HEK293 (cell line): ENCODE data around the gene OR56B1.

ENCODE experiments used
- CTCF ChIA-PET: fragments of 350-600 bp; formaldehyde crosslinking; extraction: SDS; loops from one replicate; lab custom pipeline; 2021; ENCODE audit warnings: antibody characterized with exemption; lab: Yijun Ruan, JAX
- POLR2A ChIA-PET: fragments of 300-600 bp; formaldehyde crosslinking; extraction: SDS; loops from one replicate; lab custom pipeline; 2020; ENCODE audit warnings: antibody characterized with exemption, inconsistent platforms; lab: Yijun Ruan, JAX
- H3K27ac ChIP-seq: fragments of 200-500 bp; sonication (Bioruptor generic); 2 replicates; pipeline ENCODE4 v1.5.1; 2014; ENCODE audit warnings: low read depth, low read length, control low read depth, inconsistent platforms; ENCODE audit errors: extremely low read depth
- H3K36me3 ChIP-seq, 2 experiments: fragments of 200-500 bp in 1 of 2; sonication (Bioruptor generic) in 1 of 2; 1 replicate in 1 of 2; 2 replicates in 1 of 2; pipeline ENCODE4 v1.5.1; 2014 to 2017; ENCODE audit warnings: inconsistent platforms in 2 of 2, low read length in 2 of 2; ENCODE audit not compliant: control insufficient read depth in 2 of 2, insufficient read depth in 1 of 2
- H3K4me1 ChIP-seq: fragments of 200-500 bp; sonication (Bioruptor generic); 2 replicates; pipeline ENCODE4 v1.5.1; 2014; ENCODE audit warnings: mild to moderate bottlenecking, low read length, inconsistent platforms; ENCODE audit not compliant: control insufficient read depth, insufficient read depth
- H3K4me3 ChIP-seq: 2 replicates; pipeline ENCODE4 v1.5.1; 2011; ENCODE audit warnings: low read depth, mild to moderate bottlenecking, control low read depth, low read length, moderate library complexity
- H3K9me3 ChIP-seq: fragments of 200-500 bp; sonication (Bioruptor generic); 2 replicates; pipeline ENCODE4 v1.5.1; 2014; ENCODE audit warnings: low read depth, low read length, inconsistent platforms; ENCODE audit not compliant: control insufficient read depth, insufficient read depth
- GFI1B ChIP-seq: fragments of 450-650 bp; formaldehyde crosslinking; IDR thresholded peaks from 2 replicates; pipeline ENCODE4 v1.5.1; 2016; ENCODE audit warnings: missing biosample characterization, missing genetic modification characterization
- HOXC10 ChIP-seq: sonication (generic); formaldehyde crosslinking; IDR thresholded peaks from 2 replicates; pipeline ENCODE4 v1.8.1; 2023; ENCODE audit warnings: mild to moderate bottlenecking, missing genetic modification reagents
- PRDM1 ChIP-seq: fragments of 450-650 bp; formaldehyde crosslinking; IDR thresholded peaks from 2 replicates; pipeline ENCODE4; 2016; ENCODE audit warnings: missing biosample characterization, missing genetic modification characterization
- SP2 ChIP-seq: fragments of 450-650 bp; formaldehyde crosslinking; IDR thresholded peaks from 2 replicates; pipeline ENCODE4 v1.5.1; 2016; ENCODE audit warnings: missing biosample characterization, missing genetic modification characterization
- SP3 ChIP-seq: fragments of 450-650 bp; formaldehyde crosslinking; IDR thresholded peaks from 2 replicates; pipeline ENCODE4 v1.5.1; 2016; ENCODE audit warnings: missing biosample characterization, missing genetic modification characterization
- YY1 ChIP-seq: fragments of 450-650 bp; formaldehyde crosslinking; IDR thresholded peaks from 2 replicates; pipeline ENCODE4 v1.5.1; 2018; ENCODE audit warnings: missing biosample characterization, missing genetic modification characterization
- ZBTB17 ChIP-seq: fragments of 450-650 bp; formaldehyde crosslinking; IDR thresholded peaks from 2 replicates; pipeline ENCODE4 v1.5.1; 2016; ENCODE audit warnings: missing biosample characterization, missing genetic modification characterization
- ZFP37 ChIP-seq: fragments of 450-650 bp; formaldehyde crosslinking; IDR thresholded peaks from 2 replicates; pipeline ENCODE4 v1.5.1; 2016; ENCODE audit warnings: missing biosample characterization, missing genetic modification characterization
- ZNF146 ChIP-seq: fragments of 450-650 bp; formaldehyde crosslinking; IDR thresholded peaks from 2 replicates; pipeline ENCODE4 v1.5.1; 2016; ENCODE audit warnings: missing biosample characterization, missing genetic modification characterization
- ZNF16 ChIP-seq: fragments of 450-650 bp; formaldehyde crosslinking; IDR thresholded peaks from 2 replicates; pipeline ENCODE4 v1.5.1; 2016; ENCODE audit warnings: low read depth, missing biosample characterization, missing genetic modification characterization
- ZNF211 ChIP-seq: fragments of 450-650 bp; formaldehyde crosslinking; IDR thresholded peaks from 2 replicates; pipeline ENCODE4 v1.5.1; 2016; ENCODE audit warnings: low read depth, missing biosample characterization, missing genetic modification characterization
- ZNF266 ChIP-seq: fragments of 450-650 bp; formaldehyde crosslinking; IDR thresholded peaks from 2 replicates; pipeline ENCODE4 v1.5.1; 2016; ENCODE audit warnings: missing biosample characterization, missing genetic modification characterization, low read depth
- ZNF274 ChIP-seq, 2 experiments: fragments of 200-500 bp in 1 of 2; fragments of 450-650 bp in 1 of 2; sonication (Bioruptor generic) in 1 of 2; formaldehyde crosslinking in 1 of 2; IDR thresholded peaks; 2 replicates each; pipeline versions ENCODE4 v1.5.1 to v1.6.1; 2014 to 2016; ENCODE audit warnings: borderline replicate concordance in 1 of 2, inconsistent platforms in 1 of 2, low read length in 1 of 2, missing biosample characterization in 1 of 2, missing genetic modification characterization in 1 of 2
- ZNF341 ChIP-seq: fragments of 450-650 bp; formaldehyde crosslinking; IDR thresholded peaks from 2 replicates; pipeline ENCODE4; 2016; ENCODE audit warnings: low read depth, missing biosample characterization, missing genetic modification characterization
- ZNF37A ChIP-seq: fragments of 450-650 bp; IDR thresholded peaks from 2 replicates; pipeline ENCODE4 v1.5.1; 2018; ENCODE audit warnings: missing biosample characterization, missing genetic modification characterization
- ZNF391 ChIP-seq: fragments of 450-650 bp; formaldehyde crosslinking; IDR thresholded peaks from 2 replicates; pipeline ENCODE4 v1.5.1; 2016; ENCODE audit warnings: low read depth, missing biosample characterization, missing genetic modification characterization, borderline replicate concordance
- ZNF416 ChIP-seq: fragments of 450-650 bp; formaldehyde crosslinking; IDR thresholded peaks from 2 replicates; pipeline ENCODE4 v1.5.1; 2016; ENCODE audit warnings: missing biosample characterization, missing genetic modification characterization
- ZNF521 ChIP-seq: fragments of 450-650 bp; formaldehyde crosslinking; IDR thresholded peaks from 2 replicates; pipeline ENCODE4 v1.5.1; 2017; ENCODE audit warnings: missing biosample characterization, mild to moderate bottlenecking, missing genetic modification characterization
- ZNF544 ChIP-seq: fragments of 450-650 bp; formaldehyde crosslinking; IDR thresholded peaks from 2 replicates; pipeline ENCODE4 v1.5.0; 2017; ENCODE audit warnings: missing biosample characterization, missing genetic modification characterization
- ZNF561 ChIP-seq: fragments of 450-650 bp; IDR thresholded peaks from 2 replicates; pipeline ENCODE4 v1.5.1; 2018; ENCODE audit warnings: missing biosample characterization, missing genetic modification characterization, borderline replicate concordance
- ZNF571 ChIP-seq: fragments of 450-650 bp; formaldehyde crosslinking; IDR thresholded peaks from 2 replicates; pipeline ENCODE4 v1.5.0; 2017; ENCODE audit warnings: missing biosample characterization, missing genetic modification characterization
- ZNF623 ChIP-seq: fragments of 450-650 bp; formaldehyde crosslinking; IDR thresholded peaks from 2 replicates; pipeline ENCODE4 v1.5.1; 2016; ENCODE audit warnings: missing biosample characterization, missing genetic modification characterization
- ZNF629 ChIP-seq: fragments of 450-650 bp; formaldehyde crosslinking; IDR thresholded peaks from 2 replicates; pipeline ENCODE4 v1.5.1; 2017; ENCODE audit warnings: missing biosample characterization, missing genetic modification characterization
- ZNF664 ChIP-seq: fragments of 450-650 bp; formaldehyde crosslinking; IDR thresholded peaks from 2 replicates; pipeline ENCODE4 v1.5.1; 2016; ENCODE audit warnings: missing biosample characterization, missing genetic modification characterization
- ZNF768 ChIP-seq: fragments of 450-650 bp; formaldehyde crosslinking; IDR thresholded peaks from 2 replicates; pipeline ENCODE4 v1.5.1; 2018; ENCODE audit warnings: missing biosample characterization, mild to moderate bottlenecking, missing genetic modification characterization
- ZNF776 ChIP-seq: fragments of 450-650 bp; formaldehyde crosslinking; IDR thresholded peaks from 2 replicates; pipeline ENCODE4 v1.5.0; 2017; ENCODE audit warnings: missing biosample characterization, missing genetic modification characterization, borderline replicate concordance
- ZNF777 ChIP-seq: fragments of 450-650 bp; formaldehyde crosslinking; IDR thresholded peaks from 2 replicates; pipeline ENCODE4 v1.5.1; 2017; ENCODE audit warnings: missing biosample characterization, missing genetic modification characterization, borderline replicate concordance
- ZNF830 ChIP-seq: fragments of 450-650 bp; IDR thresholded peaks from 2 replicates; pipeline ENCODE4 v1.5.0; 2018; ENCODE audit warnings: missing biosample characterization, missing genetic modification characterization, low read depth, mild to moderate bottlenecking, moderate library complexity
- TF ChIP-seq, protein P1 (sequence below): fragments of 450-650 bp; formaldehyde crosslinking; IDR thresholded peaks from 2 replicates; pipeline ENCODE4 v1.5.1; 2016; ENCODE audit warnings: missing biosample characterization, missing genetic modification characterization, low read depth
- TF ChIP-seq, protein P2 (sequence below): fragments of 450-650 bp; formaldehyde crosslinking; IDR thresholded peaks from 2 replicates; pipeline ENCODE4 v1.5.1; 2017; ENCODE audit warnings: missing biosample characterization, missing genetic modification characterization
- TF ChIP-seq, protein P3 (sequence below): fragments of 450-650 bp; formaldehyde crosslinking; IDR thresholded peaks from 2 replicates; pipeline ENCODE4 v1.5.1; 2016; ENCODE audit warnings: missing biosample characterization, missing genetic modification characterization

OR56B1 gene

DNA sequence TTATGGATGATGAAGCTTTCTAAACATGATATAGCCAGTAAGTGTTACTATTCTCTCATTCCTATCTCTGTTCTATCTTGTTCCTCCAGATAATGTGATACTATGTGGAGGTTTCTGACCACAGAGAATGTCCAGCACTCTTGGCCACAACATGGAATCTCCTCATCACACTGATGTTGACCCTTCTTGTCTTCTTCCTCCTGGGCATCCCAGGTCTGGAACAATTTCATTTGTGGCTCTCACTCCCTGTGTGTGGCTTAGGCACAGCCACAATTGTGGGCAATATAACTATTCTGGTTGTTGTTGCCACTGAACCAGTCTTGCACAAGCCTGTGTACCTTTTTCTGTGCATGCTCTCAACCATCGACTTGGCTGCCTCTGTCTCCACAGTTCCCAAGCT is 9.9 kb upstream of the OR56B1 start:
- CTCF ChIA-PET: no interaction called here
- Histone ChIP-seq H3K27ac (no peak overlapping the region), H3K4me3 (no peak overlapping the region), H3K9me3 (no peaks in the 10 kb centered on the region), H3K4me1 (no peaks in the 10 kb centered on the region), H3K36me3 (no peaks in the 10 kb centered on the region)
- POLR2A ChIA-PET: no interaction called here
- TF ChIP-seq ZFP37 (tag by site-specific recombination): no peak
- TF ChIP-seq, protein P1, sequence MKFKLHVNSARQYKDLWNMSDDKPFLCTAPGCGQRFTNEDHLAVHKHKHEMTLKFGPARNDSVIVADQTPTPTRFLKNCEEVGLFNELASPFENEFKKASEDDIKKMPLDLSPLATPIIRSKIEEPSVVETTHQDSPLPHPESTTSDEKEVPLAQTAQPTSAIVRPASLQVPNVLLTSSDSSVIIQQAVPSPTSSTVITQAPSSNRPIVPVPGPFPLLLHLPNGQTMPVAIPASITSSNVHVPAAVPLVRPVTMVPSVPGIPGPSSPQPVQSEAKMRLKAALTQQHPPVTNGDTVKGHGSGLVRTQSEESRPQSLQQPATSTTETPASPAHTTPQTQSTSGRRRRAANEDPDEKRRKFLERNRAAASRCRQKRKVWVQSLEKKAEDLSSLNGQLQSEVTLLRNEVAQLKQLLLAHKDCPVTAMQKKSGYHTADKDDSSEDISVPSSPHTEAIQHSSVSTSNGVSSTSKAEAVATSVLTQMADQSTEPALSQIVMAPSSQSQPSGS (tag by site-specific recombination): no peak
- no peak for TF ChIP-seq ZNF391 (tag by site-specific recombination)
- no peak for TF ChIP-seq ZNF830
- TF ChIP-seq GFI1B (tag by site-specific recombination): no peak
- TF ChIP-seq ZNF664 (tag by site-specific recombination): no peak
- no peak for TF ChIP-seq ZNF341 (tag by site-specific recombination)
- no peak for TF ChIP-seq ZNF776
- TF ChIP-seq ZNF768 (tag by site-specific recombination): no peak
- TF ChIP-seq ZNF37A (tag by site-specific recombination): no peak
- TF ChIP-seq ZBTB17 (tag by site-specific recombination): no peak
- TF ChIP-seq PRDM1 (tag by site-specific recombination): no peak
- no peak for TF ChIP-seq ZNF629 (tag by site-specific recombination)
- no peak for TF ChIP-seq ZNF777 (tag by site-specific recombination)
- TF ChIP-seq, protein P2, sequence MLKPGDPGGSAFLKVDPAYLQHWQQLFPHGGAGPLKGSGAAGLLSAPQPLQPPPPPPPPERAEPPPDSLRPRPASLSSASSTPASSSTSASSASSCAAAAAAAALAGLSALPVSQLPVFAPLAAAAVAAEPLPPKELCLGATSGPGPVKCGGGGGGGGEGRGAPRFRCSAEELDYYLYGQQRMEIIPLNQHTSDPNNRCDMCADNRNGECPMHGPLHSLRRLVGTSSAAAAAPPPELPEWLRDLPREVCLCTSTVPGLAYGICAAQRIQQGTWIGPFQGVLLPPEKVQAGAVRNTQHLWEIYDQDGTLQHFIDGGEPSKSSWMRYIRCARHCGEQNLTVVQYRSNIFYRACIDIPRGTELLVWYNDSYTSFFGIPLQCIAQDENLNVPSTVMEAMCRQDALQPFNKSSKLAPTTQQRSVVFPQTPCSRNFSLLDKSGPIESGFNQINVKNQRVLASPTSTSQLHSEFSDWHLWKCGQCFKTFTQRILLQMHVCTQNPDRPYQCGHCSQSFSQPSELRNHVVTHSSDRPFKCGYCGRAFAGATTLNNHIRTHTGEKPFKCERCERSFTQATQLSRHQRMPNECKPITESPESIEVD: no peak
- no peak for TF ChIP-seq SP2 (tag by site-specific recombination)
- TF ChIP-seq HOXC10: no peak
- TF ChIP-seq YY1 (tag by site-specific recombination): no peak

DNA sequence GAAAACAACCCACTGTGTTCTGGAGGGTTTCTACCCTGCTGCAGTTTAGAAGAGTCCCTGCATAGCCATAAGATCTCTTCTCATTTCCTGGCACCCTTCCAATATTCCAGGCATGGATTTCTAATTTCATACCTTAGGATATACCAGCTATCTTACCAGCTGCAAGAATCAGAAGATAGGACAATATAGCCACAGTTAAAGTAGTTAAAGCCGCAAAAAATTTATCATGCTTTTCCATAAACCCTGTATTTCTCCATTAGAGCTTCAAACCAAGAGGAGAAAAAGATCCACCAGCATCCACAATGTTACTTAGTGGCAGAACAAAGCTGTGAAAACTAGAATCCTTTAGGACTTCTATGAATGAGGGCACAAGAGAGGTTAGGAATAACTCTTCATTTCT is 8.6 kb upstream of the OR56B1 start:
- no peak overlapping the region for H3K4me3 ChIP-seq
- no peaks in the 10 kb centered on the region for H3K9me3 ChIP-seq
- no peak overlapping the region for H3K27ac ChIP-seq
- no peaks in the 10 kb centered on the region for H3K4me1 ChIP-seq
- TF ChIP-seq ZNF623 (tag by site-specific recombination): no peak
- no peak for TF ChIP-seq ZNF266 (tag by site-specific recombination)
- TF ChIP-seq, all 188 proteins: peak for 0
- no peaks in the 10 kb centered on the region for H3K36me3 ChIP-seq
- POLR2A ChIA-PET: no interaction called here
- CTCF ChIA-PET: interaction anchor here (0.6 to 0.7 kb wide), 2 partner anchors 19 to 250 kb away, joined by 4 read pairs; no protein-coding TSS in a partner anchor

DNA sequence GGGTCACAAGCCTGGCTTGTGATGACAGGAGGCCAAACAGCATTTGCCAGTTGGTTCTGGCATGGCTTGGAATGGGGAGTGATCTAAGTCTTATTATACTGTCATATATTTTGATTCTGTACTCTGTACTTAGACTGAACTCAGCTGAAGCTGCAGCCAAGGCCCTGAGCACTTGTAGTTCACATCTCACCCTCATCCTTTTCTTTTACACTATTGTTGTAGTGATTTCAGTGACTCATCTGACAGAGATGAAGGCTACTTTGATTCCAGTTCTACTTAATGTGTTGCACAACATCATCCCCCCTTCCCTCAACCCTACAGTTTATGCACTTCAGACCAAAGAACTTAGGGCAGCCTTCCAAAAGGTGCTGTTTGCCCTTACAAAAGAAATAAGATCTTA is 843 bp downstream of the OR56B1 start:
- CTCF ChIA-PET: no interaction called here
- no peak overlapping the region for H3K4me3 ChIP-seq
- POLR2A ChIA-PET: no interaction called here
- no peak for TF ChIP-seq HOXC10
- no peak for TF ChIP-seq ZNF211 (tag by site-specific recombination)
- no peak for TF ChIP-seq ZNF16
- TF ChIP-seq ZNF544 (tag by site-specific recombination): no peak
- TF ChIP-seq ZNF571: no peak
- TF ChIP-seq ZNF629 (tag by site-specific recombination): no peak
- no peak for TF ChIP-seq SP3 (tag by site-specific recombination)
- no peak for TF ChIP-seq ZNF521 (tag by site-specific recombination)
- TF ChIP-seq, protein P3, sequence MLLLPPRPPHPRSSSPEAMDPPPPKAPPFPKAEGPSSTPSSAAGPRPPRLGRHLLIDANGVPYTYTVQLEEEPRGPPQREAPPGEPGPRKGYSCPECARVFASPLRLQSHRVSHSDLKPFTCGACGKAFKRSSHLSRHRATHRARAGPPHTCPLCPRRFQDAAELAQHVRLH (tag by site-specific recombination): no peak
- no peak for TF ChIP-seq ZNF146 (tag by site-specific recombination)
- no peak for TF ChIP-seq ZNF416
- no peak for TF ChIP-seq ZNF561 (tag by site-specific recombination)
- no peak for TF ChIP-seq ZNF274 (IDR thresholded peaks at IDR 0.05; ENCODE audit: low read length)
- TF ChIP-seq ZNF274 (tag by site-specific recombination; IDR thresholded peaks at IDR 0.05; ENCODE audit: borderline replicate concordance): no peak

More for the DNA sequence above, 843 bp downstream of the OR56B1 start:
- Histone ChIP-seq H3K4me1 (no peaks in the 10 kb centered on the region), H3K36me3 (no peaks in the 10 kb centered on the region), H3K27ac (no peak overlapping the region), H3K9me3 (no peaks in the 10 kb centered on the region)
